Measurements from ENCODE around the gene LFNG.
A peak's percentile ranks its signal among the peaks of the same experiment; 100 is the strongest.

Gene LFNG, protein sequence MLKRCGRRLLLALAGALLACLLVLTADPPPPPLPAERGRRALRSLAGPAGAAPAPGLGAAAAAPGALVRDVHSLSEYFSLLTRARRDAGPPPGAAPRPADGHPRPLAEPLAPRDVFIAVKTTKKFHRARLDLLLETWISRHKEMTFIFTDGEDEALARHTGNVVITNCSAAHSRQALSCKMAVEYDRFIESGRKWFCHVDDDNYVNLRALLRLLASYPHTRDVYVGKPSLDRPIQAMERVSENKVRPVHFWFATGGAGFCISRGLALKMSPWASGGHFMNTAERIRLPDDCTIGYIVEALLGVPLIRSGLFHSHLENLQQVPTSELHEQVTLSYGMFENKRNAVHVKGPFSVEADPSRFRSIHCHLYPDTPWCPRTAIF

DNA sequence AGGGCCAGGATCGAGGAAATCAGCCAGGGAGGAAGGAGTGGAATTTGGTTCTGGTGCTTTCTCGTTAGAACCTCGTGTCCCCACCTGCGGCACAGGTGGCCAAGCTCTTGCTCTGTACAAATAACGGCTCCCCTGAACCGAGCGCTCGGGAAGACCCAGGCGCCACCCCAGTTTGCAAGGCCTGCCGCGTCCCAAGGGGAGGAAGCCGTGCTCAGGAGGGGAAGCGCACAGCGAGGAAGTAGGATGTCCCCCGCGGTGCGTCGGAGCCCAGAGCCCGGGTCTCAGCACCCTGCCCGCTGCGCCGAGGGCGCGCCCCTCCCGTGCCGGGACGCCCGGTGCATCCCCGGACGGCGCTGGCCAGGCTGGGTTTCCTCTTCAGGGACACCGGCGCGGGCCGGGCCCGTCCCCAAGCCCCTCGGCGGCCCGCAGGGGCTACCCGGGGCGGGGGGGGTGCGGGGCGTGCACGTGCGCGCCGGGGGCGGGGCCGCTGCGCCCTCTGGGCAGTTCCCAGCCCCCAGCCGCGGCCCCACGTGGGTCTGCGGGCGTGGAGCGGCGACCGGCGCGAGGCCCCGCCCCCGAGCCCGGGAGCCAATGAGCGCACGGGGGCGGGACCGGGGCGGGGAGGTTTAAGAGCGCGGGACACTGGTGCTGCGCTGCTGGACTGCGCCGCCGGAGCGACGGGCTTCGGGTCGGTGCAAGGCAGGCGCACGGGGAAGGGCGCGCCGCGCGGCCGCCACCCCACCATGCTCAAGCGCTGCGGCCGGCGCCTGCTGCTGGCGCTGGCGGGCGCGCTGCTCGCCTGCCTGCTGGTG is at the start of gene LFNG:
Gene LFNG (plus strand): TSS at position 656 of the 812 bp plus-strand sequence. CDS start 88 bp downstream, at position 744.
- Histone ChIP-seq H3K4me3 (ENCODE audit: low read length) (peak within 1 kb of the TSS; percentile 73), H3K4me2 (ENCODE audit: low read length) (peak within 1 kb of the TSS; percentile 88), H3K27ac (ENCODE audit: low read depth, low read length) (no peak within 1 kb of the TSS), H3K79me2 (ENCODE audit: control insufficient read depth, low read length) (no peaks in the 10 kb centered on the region), H3K4me1 (ENCODE audit: control insufficient read depth, low read length) (peaks cover 36% of the 10 kb centered on the region), H3K27me3 (ENCODE audit: control insufficient read depth, low read length) (peaks cover 65% of the 10 kb centered on the region), H3F3A (ENCODE audit: control insufficient read depth, insufficient read depth) (no peaks in the 10 kb centered on the region; the same call in 1 of the 2 replicates), H4K20me1 (ENCODE audit: control insufficient read depth, insufficient read depth, low read depth, low read length) (peaks cover 5% of the 10 kb centered on the region; the same call in 1 of the 2 replicates), H3K9me2 (replicated peaks; ENCODE audit: control insufficient read depth, low read length) (no peaks in the 10 kb centered on the region), H3K9me3 (ENCODE audit: control insufficient read depth, insufficient read depth, low read length) (no peaks in the 10 kb centered on the region), H3K36me3 (ENCODE audit: control insufficient read depth, low read length) (no peaks in the 10 kb centered on the region)
- TF ChIP-seq, protein P1, sequence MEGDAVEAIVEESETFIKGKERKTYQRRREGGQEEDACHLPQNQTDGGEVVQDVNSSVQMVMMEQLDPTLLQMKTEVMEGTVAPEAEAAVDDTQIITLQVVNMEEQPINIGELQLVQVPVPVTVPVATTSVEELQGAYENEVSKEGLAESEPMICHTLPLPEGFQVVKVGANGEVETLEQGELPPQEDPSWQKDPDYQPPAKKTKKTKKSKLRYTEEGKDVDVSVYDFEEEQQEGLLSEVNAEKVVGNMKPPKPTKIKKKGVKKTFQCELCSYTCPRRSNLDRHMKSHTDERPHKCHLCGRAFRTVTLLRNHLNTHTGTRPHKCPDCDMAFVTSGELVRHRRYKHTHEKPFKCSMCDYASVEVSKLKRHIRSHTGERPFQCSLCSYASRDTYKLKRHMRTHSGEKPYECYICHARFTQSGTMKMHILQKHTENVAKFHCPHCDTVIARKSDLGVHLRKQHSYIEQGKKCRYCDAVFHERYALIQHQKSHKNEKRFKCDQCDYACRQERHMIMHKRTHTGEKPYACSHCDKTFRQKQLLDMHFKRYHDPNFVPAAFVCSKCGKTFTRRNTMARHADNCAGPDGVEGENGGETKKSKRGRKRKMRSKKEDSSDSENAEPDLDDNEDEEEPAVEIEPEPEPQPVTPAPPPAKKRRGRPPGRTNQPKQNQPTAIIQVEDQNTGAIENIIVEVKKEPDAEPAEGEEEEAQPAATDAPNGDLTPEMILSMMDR (IDR thresholded peaks at IDR 0.05; ENCODE audit: low read depth, low read length, poor library complexity, severe bottlenecking), result no peak
- no peak for TF ChIP-seq EZH2phosphoT487 (IDR thresholded peaks at IDR 0.05; ENCODE audit: borderline replicate concordance, low read length)

DNA sequence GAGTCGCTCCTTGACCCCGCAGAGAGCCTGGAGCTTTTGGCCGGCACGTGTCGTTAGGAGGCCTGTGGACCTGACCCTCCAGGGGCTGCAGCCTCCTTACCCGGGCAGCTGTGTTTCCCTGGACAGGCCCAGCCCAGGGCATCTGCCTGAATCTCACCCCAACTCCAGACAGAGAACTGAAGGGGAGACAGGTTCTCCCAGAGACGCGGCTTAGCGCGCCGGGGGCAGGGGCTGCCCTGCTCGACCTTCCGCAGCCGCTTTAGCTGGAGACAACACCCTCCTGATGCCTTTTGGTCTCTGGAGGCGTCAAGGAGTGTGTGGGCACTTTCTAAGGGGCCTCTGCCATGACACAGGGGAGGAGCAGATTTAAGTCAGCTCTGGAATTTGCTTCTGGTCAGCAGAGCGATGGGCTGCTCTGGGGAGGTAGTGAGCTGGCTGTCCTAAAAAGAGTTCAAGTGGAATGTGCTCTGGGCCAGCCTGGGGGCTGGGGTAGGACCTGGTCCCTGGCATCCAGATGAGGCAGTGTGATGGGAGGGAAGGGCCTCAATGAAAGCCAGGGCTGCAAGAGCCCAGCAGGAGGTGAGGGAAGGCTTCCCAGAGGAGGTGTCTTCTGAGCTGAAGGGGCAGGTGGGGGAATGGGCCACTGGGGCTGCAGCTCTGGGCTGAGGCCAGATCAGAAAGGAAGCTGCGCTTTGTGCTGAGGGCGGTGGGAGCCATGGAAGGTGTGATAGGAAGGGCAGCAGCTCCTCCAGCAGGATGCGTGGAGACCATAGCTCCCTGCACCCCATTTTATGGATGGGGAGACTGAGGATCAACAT is 49.2 kb upstream of the LFNG start:
- peaks cover 9% of the 10 kb centered on the region; the same call in 1 of the 2 replicates for H3K27me3 ChIP-seq (ENCODE audit: control insufficient read depth, low read length)
- no peaks in the 10 kb centered on the region for H3K79me2 ChIP-seq (ENCODE audit: control insufficient read depth, low read length)
- no peak overlapping the region for H3K27ac ChIP-seq (ENCODE audit: low read depth, low read length)
- no peaks in the 10 kb centered on the region for H4K20me1 ChIP-seq (ENCODE audit: control insufficient read depth, insufficient read depth, low read depth, low read length)
- TF ChIP-seq EZH2phosphoT487 (IDR thresholded peaks at IDR 0.05; ENCODE audit: borderline replicate concordance, low read length), result no peak
- TF ChIP-seq, protein P1 (IDR thresholded peaks at IDR 0.05; ENCODE audit: low read depth, low read length, poor library complexity, severe bottlenecking), result no peak
- no peaks in the 10 kb centered on the region for H3K9me3 ChIP-seq (ENCODE audit: control insufficient read depth, insufficient read depth, low read length)
- no peak overlapping the region for H3K4me3 ChIP-seq (ENCODE audit: low read length)
- H3K36me3 ChIP-seq (ENCODE audit: control insufficient read depth, low read length), result no peaks in the 10 kb centered on the region
- H3F3A ChIP-seq (ENCODE audit: control insufficient read depth, insufficient read depth), result no peaks in the 10 kb centered on the region
- H3K9me2 ChIP-seq (replicated peaks; ENCODE audit: control insufficient read depth, low read length), result no peaks in the 10 kb centered on the region
- H3K4me1 ChIP-seq (ENCODE audit: control insufficient read depth, low read length), result peaks cover 11% of the 10 kb centered on the region
- no peak overlapping the region for H3K4me2 ChIP-seq (ENCODE audit: low read length)

DNA sequence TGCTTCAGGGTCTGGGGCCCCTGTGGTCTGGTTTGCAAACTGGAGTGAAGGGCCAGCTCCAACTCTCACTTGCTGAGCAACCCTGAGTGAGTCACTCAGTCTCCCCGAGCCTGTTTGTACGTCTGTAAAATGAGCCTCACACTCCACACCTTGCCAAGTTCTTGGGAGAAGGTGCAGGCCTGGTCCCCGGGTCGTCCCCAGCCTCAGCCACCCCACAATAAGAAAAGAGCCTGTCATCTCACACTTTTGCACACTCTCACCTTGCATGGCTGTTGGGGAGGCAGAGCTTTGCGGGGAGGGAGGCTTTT is 48.6 kb upstream of the LFNG start:
- Histone ChIP-seq H3K36me3 (ENCODE audit: control insufficient read depth, low read length) (no peaks in the 10 kb centered on the region), H3K4me2 (ENCODE audit: low read length) (no peak overlapping the region), H3F3A (ENCODE audit: control insufficient read depth, insufficient read depth) (no peaks in the 10 kb centered on the region), H3K4me1 (ENCODE audit: control insufficient read depth, low read length) (peaks cover 7% of the 10 kb centered on the region), H3K27ac (ENCODE audit: low read depth, low read length) (no peak overlapping the region), H3K9me3 (ENCODE audit: control insufficient read depth, insufficient read depth, low read length) (no peaks in the 10 kb centered on the region), H3K4me3 (ENCODE audit: low read length) (no peak overlapping the region), H3K79me2 (ENCODE audit: control insufficient read depth, low read length) (no peaks in the 10 kb centered on the region), H3K27me3 (ENCODE audit: control insufficient read depth, low read length) (peaks cover 9% of the 10 kb centered on the region; the same call in 1 of the 2 replicates), H3K9me2 (replicated peaks; ENCODE audit: control insufficient read depth, low read length) (no peaks in the 10 kb centered on the region), H4K20me1 (ENCODE audit: control insufficient read depth, insufficient read depth, low read depth, low read length) (no peaks in the 10 kb centered on the region)
- TF ChIP-seq, protein P1 (IDR thresholded peaks at IDR 0.05; ENCODE audit: low read depth, low read length, poor library complexity, severe bottlenecking), result no peak
- TF ChIP-seq EZH2phosphoT487 (IDR thresholded peaks at IDR 0.05; ENCODE audit: borderline replicate concordance, low read length), result no peak
